Measurements from ENCODE around the gene WDR86.

The WDR86 gene

GRCh38 chr7:151390598-151391357 is 19.1 kb downstream of the WDR86 start:
- no peak for TF ChIP-seq GATA3 (IDR thresholded peaks at IDR 0.05; ENCODE audit: low read depth, low read length)
- no peak for TF ChIP-seq GATA2 (IDR thresholded peaks at IDR 0.05; ENCODE audit: low read depth, low read length)

GRCh38 chr7:151389768-151390597 is 19.9 kb downstream of the WDR86 start:
- TF ChIP-seq GATA2 (IDR thresholded peaks at IDR 0.05; ENCODE audit: low read depth, low read length) (no peak), GATA3 (IDR thresholded peaks at IDR 0.05; ENCODE audit: low read depth, low read length) (no peak)

GRCh38 chr7:151389096-151389767 is 20.6 kb downstream of the WDR86 start:
- TF ChIP-seq GATA3 (IDR thresholded peaks at IDR 0.05; ENCODE audit: low read depth, low read length) (no peak), GATA2 (IDR thresholded peaks at IDR 0.05; ENCODE audit: low read depth, low read length) (no peak)

GRCh38 chr7:151388430-151388829 is 21.4 kb downstream of the WDR86 start:
- no peak for TF ChIP-seq GATA3 (IDR thresholded peaks at IDR 0.05; ENCODE audit: low read depth, low read length)
- no peak for TF ChIP-seq GATA2 (IDR thresholded peaks at IDR 0.05; ENCODE audit: low read depth, low read length)

GRCh38 chr7:151388007-151388297 is 21.9 kb downstream of the WDR86 start:
- no peak for TF ChIP-seq GATA3 (IDR thresholded peaks at IDR 0.05; ENCODE audit: low read depth, low read length)
- no peak for TF ChIP-seq GATA2 (IDR thresholded peaks at IDR 0.05; ENCODE audit: low read depth, low read length)

- TF ChIP-seq GATA3 (IDR thresholded peaks at IDR 0.05; ENCODE audit: low read depth, low read length) = no peak
- no peak for TF ChIP-seq GATA2 (IDR thresholded peaks at IDR 0.05; ENCODE audit: low read depth, low read length)
Observed at GRCh38 chr7:151387161-151388006, 22.5 kb downstream of the WDR86 start.

- no peak for TF ChIP-seq GATA2 (IDR thresholded peaks at IDR 0.05; ENCODE audit: low read depth, low read length)
- TF ChIP-seq GATA3 (IDR thresholded peaks at IDR 0.05; ENCODE audit: low read depth, low read length) = no peak
Observed at GRCh38 chr7:151386301-151387160, 23.3 kb downstream of the WDR86 start.

GRCh38 chr7:151385626-151386300 is 24.1 kb downstream of the WDR86 start:
- no peak for TF ChIP-seq GATA2 (IDR thresholded peaks at IDR 0.05; ENCODE audit: low read depth, low read length)
- TF ChIP-seq GATA3 (IDR thresholded peaks at IDR 0.05; ENCODE audit: low read depth, low read length) = no peak

- TF ChIP-seq GATA3 (IDR thresholded peaks at IDR 0.05; ENCODE audit: low read depth, low read length) = no peak
- TF ChIP-seq GATA2 (IDR thresholded peaks at IDR 0.05; ENCODE audit: low read depth, low read length) = no peak
Observed at GRCh38 chr7:151384776-151385625, 24.8 kb downstream of the WDR86 start.

GRCh38 chr7:151384352-151384697 is 25.5 kb downstream of the WDR86 start:
- TF ChIP-seq GATA3 (IDR thresholded peaks at IDR 0.05; ENCODE audit: low read depth, low read length) (no peak), GATA2 (IDR thresholded peaks at IDR 0.05; ENCODE audit: low read depth, low read length) (no peak)

- no peak for TF ChIP-seq GATA2 (IDR thresholded peaks at IDR 0.05; ENCODE audit: low read depth, low read length)
- TF ChIP-seq GATA3 (IDR thresholded peaks at IDR 0.05; ENCODE audit: low read depth, low read length) = no peak
Observed at GRCh38 chr7:151383638-151384351, 26.0 kb downstream of the WDR86 start.
